GM12878 (cell line): ENCODE data around the gene CCDC66. TPM values are rescaled to one million over a fixed set of nuclear protein-coding genes. Genes with fewer than 3 reads are reported as not detected.

Experiments used
- ATAC-seq: fragments of 200-7000 bp; cut with Tn5 transposase; 3 replicates; pipeline ENCODE4 v1.9.1; 2020; ENCODE audit warnings: mild to moderate bottlenecking, moderate library complexity
- BruUV-seq: library from RNA; stranded (reverse); fragments of 400-500 nt; replicated peaks from 2 replicates; lab custom pipeline; 2021; lab: Mats Ljungman, UMichigan
- CTCF ChIA-PET: fragments of 300-600 bp; sonication (Branson Sonifier 250); formaldehyde crosslinking; extraction: SDS; loops from one replicate; lab custom pipeline; 2021; ENCODE audit warnings: inconsistent platforms; lab: Yijun Ruan, JAX
- POLR2A ChIA-PET: fragments of 350-600 bp; formaldehyde crosslinking; extraction: SDS; loops from one replicate; lab custom pipeline; 2021; ENCODE audit warnings: inconsistent platforms; lab: Charles Lee
- RAD21 ChIA-PET: fragments of 300-600 bp; sonication (Branson Sonifier 250); formaldehyde crosslinking; loops from one replicate; lab custom pipeline; 2023; ENCODE audit warnings: antibody characterized with exemption; ENCODE audit not compliant: unreplicated experiment; lab: Charles Lee
- SMC1A ChIA-PET: fragments of 300-600 bp; sonication (Branson Sonifier 250); formaldehyde crosslinking; loops from one replicate; lab custom pipeline; 2023; ENCODE audit not compliant: unreplicated experiment, uncharacterized antibody; lab: Charles Lee
- DNase-seq: peaks from one replicate; pipeline ENCODE4 v3.0.0-alpha.2; 2011; ENCODE audit warnings: low read depth, low spot score
- FAIRE-seq: peaks from 3 replicates; lab custom pipeline; 2011; peaks lifted over from hg19 to GRCh38; lab: Jason Lieb, UNC
- H2AFZ ChIP-seq: 2 replicates; pipeline ENCODE4 v1.6.0; 2011; ENCODE audit warnings: low read depth, low read length, control low read depth; ENCODE audit not compliant: control insufficient read depth
- H3K27ac ChIP-seq: 2 replicates; pipeline ENCODE4 v1.5.1; 2011; ENCODE audit warnings: control low read depth; ENCODE audit not compliant: control insufficient read depth, insufficient read depth
- H3K27me3 ChIP-seq, 2 experiments: replicated peaks in 1 of 2; 2 replicates each; pipeline versions ENCODE4 v1.6.0 to v1.6.1; 2011; ENCODE audit warnings: low read length in 1 of 2; ENCODE audit not compliant: control insufficient read depth in 2 of 2, insufficient read depth in 2 of 2
- H3K36me3 ChIP-seq, 2 experiments: 2 replicates each; pipeline ENCODE4 v1.5.1; 2011; ENCODE audit warnings: low read length in 1 of 2; ENCODE audit not compliant: control insufficient read depth in 2 of 2, insufficient read depth in 2 of 2
- H3K4me1 ChIP-seq: 2 replicates; pipeline ENCODE4 v1.6.1; 2011; ENCODE audit warnings: mild to moderate bottlenecking, low read length, moderate library complexity, mixed read lengths; ENCODE audit not compliant: control insufficient read depth, insufficient read depth
- H3K4me2 ChIP-seq: 2 replicates; pipeline ENCODE4 v1.6.0; 2011; ENCODE audit warnings: control low read depth; ENCODE audit not compliant: control insufficient read depth, insufficient read depth
- H3K4me3 ChIP-seq: fragments of 200-600 bp; sonication (generic); 2 replicates; pipeline ENCODE4 v1.5.1; 2016
- H3K79me2 ChIP-seq: 2 replicates; pipeline ENCODE4 v1.6.0; 2011; ENCODE audit warnings: low read length; ENCODE audit not compliant: control insufficient read depth, insufficient read depth
- H3K9ac ChIP-seq: 2 replicates; pipeline ENCODE4 v1.8.0; 2011; ENCODE audit warnings: low read length, control low read depth, mixed read lengths; ENCODE audit not compliant: control insufficient read depth, insufficient read depth
- H3K9me3 ChIP-seq: replicated peaks from 3 replicates; pipeline ENCODE4 v1.5.1; 2011; ENCODE audit warnings: mild to moderate bottlenecking, low read length; ENCODE audit not compliant: control insufficient read depth, insufficient read depth
- H4K20me1 ChIP-seq: 2 replicates; pipeline ENCODE4 v1.6.0; 2011; ENCODE audit not compliant: control insufficient read depth, insufficient read depth
- ASH2L ChIP-seq: fragments of 300-600, 200-600 bp; sonication (generic); IDR thresholded peaks from 2 replicates; pipeline ENCODE4 v1.6.1; 2017; ENCODE audit warnings: low read depth, mild to moderate bottlenecking, borderline replicate concordance
- ATF3 ChIP-seq: IDR thresholded peaks from 2 replicates; pipeline ENCODE4 v1.6.1; 2011; ENCODE audit warnings: low read depth, mild to moderate bottlenecking, low read length, moderate library complexity, borderline replicate concordance; ENCODE audit errors: extremely low read depth
- BRCA1 ChIP-seq: IDR thresholded peaks from 2 replicates; pipeline ENCODE4 v1.6.1; 2011; ENCODE audit warnings: low read depth, low read length, improper control_type of control experiment
- HCFC1 ChIP-seq: fragments of 150-350 bp; IDR thresholded peaks from 2 replicates; pipeline ENCODE4 v1.6.1; 2014; ENCODE audit warnings: low read length
- IKZF1 ChIP-seq: fragments of 450-650 bp; conservative IDR thresholded peaks from 2 replicates; pipeline ENCODE4 v1.6.1; 2017; ENCODE audit warnings: antibody characterized with exemption, mild to moderate bottlenecking
- MTA2 ChIP-seq: fragments of 450-650 bp; IDR thresholded peaks from 2 replicates; pipeline ENCODE4 v1.6.1; 2016; ENCODE audit warnings: low read depth, mild to moderate bottlenecking, moderate library complexity
- MYB ChIP-seq: fragments of 150-350 bp; IDR thresholded peaks from 2 replicates; pipeline ENCODE4 v1.6.1; 2014; ENCODE audit warnings: mild to moderate bottlenecking, low read depth, low read length, borderline replicate concordance
- PAX5 ChIP-seq: IDR thresholded peaks from 2 replicates; pipeline ENCODE4 v1.6.1; 2011; ENCODE audit warnings: low read depth, low read length, borderline replicate concordance
- SMARCA5 ChIP-seq: fragments of 450-650 bp; IDR thresholded peaks from 2 replicates; pipeline ENCODE4 v1.6.1; 2017; ENCODE audit warnings: mild to moderate bottlenecking
- STAT1 ChIP-seq: fragments of 450-650 bp; conservative IDR thresholded peaks from 2 replicates; pipeline ENCODE4 v1.6.1; 2014; ENCODE audit warnings: antibody characterized with exemption, mild to moderate bottlenecking
- WGBS: methylation state at CpG from one replicate; pipeline ENCODE4 v1.1.6; 2016; ENCODE audit warnings: low lambda C conversion rate; ENCODE audit not compliant: insufficient replicate concordance, insufficient coverage; ENCODE audit errors: missing lambda C conversion rate; 5-methylcytosine and 5-hydroxymethylcytosine counted together
- in situ Hi-C: fragments of 300-500 bp; cut with MboI; formaldehyde crosslinking; loops from 9 replicates; pipeline ENCODE4 v1.14.3; 2018; ENCODE audit warnings: mixed read lengths
- intact Hi-C: fragments of 100-400 bp; cut with micrococcal nuclease; formaldehyde crosslinking; loops from one replicate; pipeline ENCODE4 v1.14.2; 2022; ENCODE audit not compliant: unreplicated experiment
- polyA plus RNA-seq, 11 experiments: library from polyadenylated mRNA; depleted of rRNA in 4 of 11; unstranded in 6 of 11; stranded (reverse) in 5 of 11; fragments of >200 nt; fragmentation: Nextera tagmentation in 4 of 11; fragmentation: Illumina TruSeq in 1 of 11; extraction: Ambion mirVana in 4 of 11; extraction: Trizol in 1 of 11; gene quantifications; 1 replicate in 1 of 11; 2 replicates in 10 of 11; pipeline versions ENCODE4 v1.2.1 to v1.2.3, GENCODE V29; 2011 to 2016; ENCODE audit warnings: inconsistent platforms in 2 of 11, missing spikeins in 2 of 11, low read depth in 1 of 11
- total RNA-seq, 4 experiments: library from RNA; depleted of rRNA in 3 of 4; stranded (reverse); fragments of >200 nt in 3 of 4; fragmentation: Illumina TruSeq in 1 of 4; extraction: Trizol in 1 of 4; gene quantifications; 2 replicates each; pipeline versions ENCODE4 v1.2.1 to v1.2.3, GENCODE V29; 2013 to 2021

The CCDC66 gene
- total and polyA plus RNA-seq, 10 of the 15 experiments (the other 5 are each of a cell fraction or from before 2014, with no cell fraction given), result 9.4 to 31.9 (median 18.1) TPM

- BruUV-seq, result no TSS peak
- H4K20me1 ChIP-seq, result no peaks in the 10 kb centered on the region
- H3K36me3 ChIP-seq, result peaks cover 0 to 5% of the 10 kb centered on the region in 2 experiments; a peak in 1 of 4 replicates
- ChIA-PET RAD21 (no interaction called here), POLR2A (no interaction called here), CTCF (no interaction called here), SMC1A (no interaction called here)
- H3K27ac ChIP-seq, result no peak overlapping the region
- 68% methylated on average over 1 of the region's 1 CpG for WGBS
- in situ Hi-C loops (no loop called here), intact Hi-C loops (no loop called here)
- H3K4me2 ChIP-seq, result no peak overlapping the region
- H3K79me2 ChIP-seq, result no peaks in the 10 kb centered on the region
- FAIRE-seq (no peak), ATAC-seq (no peak), DNase-seq (no peak)
- H3K9ac ChIP-seq, result no peak overlapping the region
- no peaks in the 10 kb centered on the region for H3K27me3 ChIP-seq
- no peaks in the 10 kb centered on the region for H3K4me1 ChIP-seq
- no peak overlapping the region for H2AFZ ChIP-seq
- H3K9me3 ChIP-seq, result no peaks in the 10 kb centered on the region
- no peak overlapping the region for H3K4me3 ChIP-seq
- TF ChIP-seq ATF3 (no peak), ASH2L (no peak), IKZF1 (no peak), MYB (no peak), BRCA1 (no peak), STAT1 (no peak), HCFC1 (no peak), SMARCA5 (no peak)
Measured at GRCh38 chr3:56590814-56591213, 33.8 kb downstream of the CCDC66 start.

GRCh38 chr3:56591262-56591661 lies 34.3 kb downstream of the CCDC66 start:
- in situ Hi-C loops, result no loop called here
- no TSS peak for BruUV-seq
- Histone ChIP-seq H3K27me3 (no peaks in the 10 kb centered on the region), H4K20me1 (no peaks in the 10 kb centered on the region), H2AFZ (no peak overlapping the region), H3K27ac (no peak overlapping the region), H3K9me3 (no peaks in the 10 kb centered on the region), H3K4me2 (no peak overlapping the region), H3K4me1 (no peaks in the 10 kb centered on the region), H3K4me3 (no peak overlapping the region), H3K9ac (no peak overlapping the region), H3K79me2 (no peaks in the 10 kb centered on the region), H3K36me3 (peaks cover 0 to 5% of the 10 kb centered on the region in 2 experiments; a peak in 1 of 4 replicates)
- DNase-seq (no peak), FAIRE-seq (no peak), ATAC-seq (no peak)
- RAD21 ChIA-PET, result no interaction called here
- POLR2A ChIA-PET, result no interaction called here
- intact Hi-C loops, result no loop called here
- SMC1A ChIA-PET, result no interaction called here
- TF ChIP-seq PAX5, result no peak
- TF ChIP-seq MTA2, result no peak
- CTCF ChIA-PET, result interaction anchor here (0.6 kb wide), 1 partner anchor 919 kb away, joined by 6 read pairs; no protein-coding TSS in a partner anchor
- WGBS, result 55% methylated on average over 2 of the region's 2 CpGs
